NCI-H526 treated with DMSO at 0.1 percent for 48 hours (cell line): Measurements from ENCODE around the gene PARVG.

Experiments used
- DNase-seq: peaks from one replicate; lab custom pipeline; 2025; lab: John Stamatoyannopoulos, UW

The PARVG gene

DNA sequence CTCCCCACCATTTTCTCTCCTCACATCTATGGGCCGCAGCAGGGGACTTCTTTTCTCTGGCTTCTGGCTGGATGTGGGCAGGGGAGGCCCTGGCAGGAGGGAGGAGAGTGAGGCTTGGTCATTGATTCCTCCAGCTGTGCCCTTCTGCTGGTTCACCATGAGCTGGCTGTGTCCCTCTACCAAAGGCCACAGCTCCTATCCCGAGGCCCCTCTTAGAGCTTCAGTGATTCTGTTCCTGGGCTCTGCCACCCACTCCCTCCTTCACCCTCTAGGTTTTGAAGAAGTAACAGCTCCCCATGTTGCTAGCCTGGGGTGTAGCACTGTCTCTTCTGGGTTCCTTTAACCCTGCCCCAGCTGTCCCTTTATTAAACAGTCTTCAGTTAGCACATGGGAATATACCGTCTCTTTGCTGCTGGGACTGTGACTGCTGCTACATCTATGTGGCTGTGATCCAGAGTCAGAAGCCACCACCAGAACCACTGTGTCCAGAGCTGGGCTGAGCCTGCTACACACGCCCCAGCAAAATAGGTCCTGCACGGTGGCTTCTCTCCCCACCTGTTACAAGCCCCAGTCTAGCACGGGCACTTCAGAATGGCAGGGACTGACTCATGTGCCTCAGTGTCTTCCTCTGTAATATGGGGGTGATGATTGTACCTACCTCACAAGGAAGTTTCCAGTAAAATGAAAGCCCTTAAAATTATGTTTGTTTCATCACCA, 578 bp upstream of the PARVG start:
- DNase-seq: no peak

DNA sequence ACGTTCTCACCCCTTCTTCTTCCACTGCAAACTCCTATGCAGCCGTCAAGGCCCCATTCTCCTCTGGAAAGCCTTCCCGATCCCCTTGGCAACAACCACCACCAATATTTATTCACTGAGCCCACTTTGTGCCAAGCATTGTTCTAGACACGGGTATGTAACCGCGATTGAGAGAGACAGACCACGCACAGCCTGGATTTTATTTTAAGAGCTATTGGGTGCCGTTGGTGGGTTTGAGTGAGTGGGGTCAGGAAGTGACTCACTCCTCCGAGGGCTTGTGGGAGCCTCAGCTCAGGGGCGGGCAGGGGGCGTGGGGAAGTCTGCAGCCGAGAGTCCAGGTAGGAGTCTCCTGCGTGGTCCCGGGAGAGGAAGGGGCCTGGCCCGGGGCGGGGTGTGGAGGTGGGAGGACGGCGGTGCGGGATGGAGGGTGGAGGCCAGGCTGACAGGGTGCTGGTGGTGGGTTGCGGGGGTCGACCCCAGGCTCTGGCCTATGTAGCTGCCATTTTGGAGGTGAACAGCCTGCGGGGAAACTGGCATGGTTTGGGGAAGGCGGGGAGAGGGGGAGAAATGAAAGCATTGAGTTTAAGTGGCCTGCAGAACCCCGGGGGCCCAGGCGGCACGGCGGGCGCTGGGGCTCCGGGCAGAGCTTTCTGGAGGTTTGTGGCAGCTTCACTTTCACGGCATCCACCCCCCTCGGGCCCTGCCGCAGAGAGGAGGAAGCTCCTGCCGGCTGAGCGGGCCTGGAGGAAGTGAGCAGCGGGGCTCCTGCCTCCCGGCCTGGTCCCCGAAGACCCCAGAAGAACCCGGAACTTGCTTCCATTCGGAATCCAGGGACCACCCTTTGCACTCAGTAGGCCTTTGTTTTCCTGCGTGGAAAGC, 547 bp downstream of the PARVG start:
- no peak for DNase-seq

DNA sequence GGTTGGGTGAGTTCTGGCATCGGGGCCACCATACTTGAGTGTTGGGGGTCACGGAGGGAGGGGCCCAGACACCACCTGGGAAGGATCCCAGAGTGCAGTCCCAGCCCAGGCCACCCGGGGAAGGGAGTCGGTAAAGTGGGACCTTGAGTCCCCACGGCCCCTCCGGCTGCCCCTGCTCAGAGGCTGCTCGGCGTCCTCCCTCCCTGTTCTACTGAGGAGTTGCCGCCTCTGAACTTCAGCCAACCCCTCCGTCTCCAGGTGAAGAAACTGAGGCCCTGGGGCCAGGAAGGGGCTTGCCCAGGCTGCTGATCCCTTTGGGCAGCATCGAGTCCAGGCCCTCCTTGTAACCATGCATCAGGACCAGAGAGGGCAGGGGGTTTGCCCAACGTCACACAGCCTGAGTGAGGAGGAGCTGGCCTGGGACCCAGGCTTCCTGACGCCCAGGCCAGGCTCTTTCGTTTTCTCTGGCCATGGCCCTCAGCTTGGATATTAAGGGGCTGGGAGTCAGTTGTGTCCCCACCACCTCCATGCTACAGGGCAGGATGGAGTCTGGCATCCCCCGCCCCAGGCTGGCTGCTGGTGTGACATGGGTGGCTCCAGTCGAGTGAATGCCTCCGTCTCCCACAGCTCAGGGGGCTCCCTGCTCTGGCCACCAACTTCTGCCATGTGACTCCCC, 1.3 kb downstream of the PARVG start:
- no peak for DNase-seq

DNA sequence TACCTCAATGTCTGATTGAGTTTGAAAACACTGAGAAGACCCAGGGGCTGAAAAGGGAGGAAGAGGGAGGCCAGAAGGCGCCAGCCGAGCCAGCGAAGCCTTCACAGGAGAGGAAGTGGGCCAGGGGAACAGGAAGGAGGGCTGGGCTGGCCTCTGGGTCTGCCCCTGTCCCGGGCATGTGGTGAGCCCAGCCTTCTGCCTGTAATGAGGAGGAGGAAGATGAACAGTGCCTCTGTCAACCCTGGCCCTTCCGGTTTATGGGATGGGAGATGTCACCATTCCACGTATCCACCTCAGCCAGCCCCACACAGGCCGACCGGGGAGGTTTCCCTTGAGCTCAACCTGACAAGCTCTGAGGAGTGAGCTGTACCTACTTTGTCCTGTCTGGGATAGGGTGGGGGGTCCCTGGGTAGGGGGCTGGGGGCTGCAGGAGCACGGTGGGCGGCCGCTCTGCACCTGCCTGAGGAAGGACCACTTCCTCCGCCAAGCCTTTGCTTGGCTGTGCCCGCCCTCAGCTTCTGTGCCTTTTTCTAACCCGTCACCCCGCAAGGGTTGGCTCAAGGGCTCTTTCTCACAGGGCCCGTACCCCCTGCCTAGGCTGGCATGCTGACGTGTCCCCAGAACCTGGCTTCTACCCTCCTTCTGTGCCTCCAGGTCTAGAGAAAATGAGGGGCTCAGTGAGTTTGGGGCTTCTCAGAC, 2.0 kb downstream of the PARVG start:
- DNase-seq: no peak

DNA sequence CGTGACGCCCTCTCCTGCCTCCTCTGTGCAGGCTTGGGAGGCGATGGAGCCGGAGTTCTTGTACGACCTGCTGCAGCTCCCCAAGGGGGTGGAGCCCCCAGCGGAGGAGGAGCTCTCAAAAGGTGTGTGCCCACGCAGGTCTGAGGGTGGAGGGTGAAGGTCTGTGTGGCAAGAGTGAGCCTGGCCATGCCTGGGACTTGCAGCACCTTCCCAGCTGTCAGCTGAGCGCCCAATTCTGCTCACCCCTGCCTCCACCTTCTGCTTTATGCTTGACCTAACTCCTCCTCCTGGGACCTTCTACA, 2.5 kb downstream of the PARVG start:
- no peak for DNase-seq

DNA sequence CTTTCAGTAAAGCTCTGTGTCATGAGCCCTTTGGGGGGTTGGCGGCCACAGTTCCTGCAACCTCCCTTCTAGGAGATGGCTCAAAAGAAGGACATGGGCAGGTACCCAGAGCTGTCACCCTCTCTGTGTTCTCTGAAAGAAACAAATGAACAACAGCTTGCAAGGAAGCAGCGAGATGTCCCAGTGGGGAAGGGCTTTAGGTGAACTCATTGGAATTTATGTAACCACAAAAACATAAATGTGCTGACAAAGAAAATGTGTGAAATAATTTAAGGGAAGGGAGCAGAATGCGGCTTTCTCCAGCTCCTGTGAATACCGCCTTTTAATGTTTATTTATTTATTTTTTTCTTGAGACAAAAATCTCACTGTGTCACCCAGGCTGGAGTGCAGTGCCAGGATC, 3.3 kb downstream of the PARVG start:
- DNase-seq: no peak

DNA sequence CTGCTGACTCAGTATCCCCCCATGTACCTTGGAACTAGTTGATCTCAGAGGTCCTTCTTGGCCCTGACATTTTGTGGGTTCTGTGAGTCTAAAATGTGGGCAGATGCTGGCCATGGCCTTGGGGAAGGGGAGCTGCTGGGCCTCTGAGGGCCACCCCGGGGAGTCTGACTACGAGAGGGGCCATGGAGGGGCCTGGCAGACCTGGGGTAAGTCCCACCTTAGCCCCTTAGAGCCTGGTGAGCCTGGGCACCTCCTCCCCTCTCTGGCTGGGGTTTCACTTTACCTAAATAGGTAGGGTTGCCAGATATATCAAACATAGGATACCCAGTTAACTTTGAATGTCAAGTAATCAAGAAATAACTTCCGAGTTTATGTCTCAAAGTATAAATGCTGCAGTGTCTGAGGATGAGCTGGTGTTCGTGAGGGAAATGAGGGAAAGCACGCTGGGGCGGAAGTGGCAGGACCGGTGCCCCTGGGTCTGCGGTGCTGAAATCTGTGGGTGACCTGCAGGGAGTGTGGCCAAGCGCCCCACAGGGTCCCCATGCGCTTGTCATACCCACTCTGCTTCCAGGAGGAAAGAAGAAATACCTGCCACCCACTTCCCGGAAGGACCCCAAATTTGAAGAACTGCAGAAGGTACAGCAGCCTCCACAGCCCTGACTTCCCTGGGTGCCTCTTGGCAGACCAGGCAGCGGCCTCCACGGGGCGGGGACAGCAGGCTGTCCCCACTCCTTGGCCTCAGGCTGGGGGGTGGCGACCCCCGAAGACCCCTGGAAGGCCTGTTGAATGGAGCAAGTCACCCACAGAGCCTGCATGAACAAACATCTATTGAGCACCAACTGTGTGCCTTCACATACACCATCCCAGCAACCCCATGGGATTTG, 4.8 kb downstream of the PARVG start:
- no peak for DNase-seq

DNA sequence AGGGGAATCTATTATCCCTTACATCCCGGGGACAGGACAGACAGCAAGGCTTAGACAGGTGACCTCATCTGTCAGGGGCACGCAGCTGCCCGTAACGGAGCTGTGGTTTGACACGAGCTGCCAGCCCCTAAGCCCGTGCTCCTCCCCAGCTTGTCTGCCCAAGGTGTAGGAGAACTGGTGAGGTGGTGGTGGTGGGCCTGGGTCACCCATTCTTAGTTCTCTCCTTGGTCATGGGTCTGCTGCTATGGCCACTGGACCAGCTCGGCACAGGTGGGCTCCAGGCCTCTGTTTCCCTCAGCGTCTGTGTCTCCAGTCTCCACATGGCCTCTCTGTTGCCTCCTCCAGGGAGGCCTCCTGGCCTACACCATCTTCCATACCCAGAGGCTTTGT, 5.4 kb downstream of the PARVG start:
- no peak for DNase-seq

DNA sequence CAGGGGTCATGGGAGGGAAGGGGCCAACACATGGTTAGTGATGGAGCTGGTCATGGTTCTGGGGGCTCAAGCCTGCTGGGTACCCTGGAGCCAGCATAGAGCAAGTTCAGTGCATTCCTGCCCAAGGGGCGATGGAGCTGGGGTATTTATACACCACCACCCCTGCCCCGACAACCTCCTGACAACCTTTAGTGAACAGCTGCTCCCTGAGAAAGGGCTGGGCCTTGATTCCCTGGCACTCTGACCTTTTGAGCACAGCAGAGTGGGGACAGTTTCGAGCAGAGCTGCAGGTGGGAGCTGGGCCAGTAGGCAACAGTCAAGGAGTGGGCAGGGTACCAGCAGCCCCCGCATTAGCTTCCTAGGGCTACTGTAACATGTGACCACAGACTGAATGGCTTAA, 6.0 kb downstream of the PARVG start:
- DNase-seq: no peak

DNA sequence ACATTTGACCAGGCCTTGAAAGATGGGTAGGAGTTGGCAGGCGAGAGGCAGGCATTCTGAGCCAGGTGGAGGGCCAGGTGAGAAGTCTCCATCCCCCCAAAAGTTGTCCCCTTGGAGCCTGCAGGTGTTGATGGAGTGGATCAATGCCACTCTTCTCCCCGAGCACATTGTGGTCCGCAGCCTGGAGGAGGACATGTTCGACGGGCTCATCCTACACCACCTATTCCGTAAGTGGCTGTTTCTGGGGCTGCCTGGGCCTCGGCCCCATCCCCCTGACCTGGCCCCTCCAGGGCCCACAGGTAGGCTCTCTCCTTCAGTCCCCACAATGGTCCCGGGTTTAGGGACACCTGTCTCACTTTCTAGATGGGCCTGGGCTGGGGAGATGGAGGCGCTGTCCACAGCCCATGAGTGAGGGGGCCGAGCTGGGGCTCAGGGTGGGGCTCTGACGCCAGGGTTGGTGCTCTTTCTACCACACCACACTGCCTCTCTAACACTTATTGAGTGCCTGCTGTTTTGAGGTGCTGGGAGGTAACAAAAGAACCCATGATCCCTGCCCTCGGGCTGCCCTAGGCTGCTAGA, 7.0 kb downstream of the PARVG start:
- DNase-seq: no peak

DNA sequence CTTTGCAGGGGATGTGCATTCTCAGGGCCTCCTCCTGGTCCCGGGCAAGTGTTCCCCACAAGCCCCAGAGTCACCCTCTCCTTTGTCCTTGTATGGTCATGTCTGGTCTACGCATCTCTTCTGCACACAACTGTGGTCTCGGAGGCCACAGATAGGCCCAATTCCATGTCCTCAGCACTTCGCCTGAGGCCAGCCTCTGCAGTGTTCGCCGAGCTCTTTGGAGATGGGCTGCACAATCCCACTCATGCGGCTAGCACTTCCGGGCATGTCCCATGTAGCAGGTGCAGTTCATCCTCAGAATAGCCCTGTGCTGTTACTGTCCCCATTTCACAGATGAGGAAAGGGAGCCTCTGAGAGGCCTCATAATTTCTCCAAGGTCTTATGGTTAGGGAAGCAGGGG, 7.6 kb downstream of the PARVG start:
- DNase-seq: no peak

DNA sequence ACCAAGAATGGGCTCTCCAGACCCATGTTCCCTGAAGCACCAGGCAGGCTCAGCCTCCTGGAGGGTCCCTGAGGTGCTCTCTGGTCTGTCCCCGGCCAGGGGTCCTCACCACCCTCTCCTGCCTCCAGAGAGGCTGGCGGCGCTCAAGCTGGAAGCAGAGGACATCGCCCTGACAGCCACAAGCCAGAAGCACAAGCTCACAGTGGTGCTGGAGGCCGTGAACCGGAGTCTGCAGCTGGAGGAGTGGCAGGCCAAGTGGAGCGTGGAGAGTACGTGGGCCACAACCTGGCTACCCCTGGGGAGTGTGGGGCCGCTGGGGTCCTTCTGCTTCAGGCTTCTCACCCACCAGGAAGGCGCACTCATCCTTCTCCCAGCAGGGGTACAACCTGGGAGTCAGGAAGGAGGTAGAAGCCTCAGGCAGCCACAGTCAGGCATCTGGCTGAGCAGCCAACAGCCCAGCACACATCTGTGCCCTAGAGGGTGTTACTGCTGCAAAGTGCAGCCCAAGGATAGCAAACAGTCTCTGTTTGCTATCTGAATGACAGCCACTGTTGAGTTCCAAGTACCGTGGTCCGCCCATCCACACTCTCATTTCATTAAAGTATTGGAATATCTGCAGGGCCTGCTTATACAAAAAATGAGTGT, 8.4 kb downstream of the PARVG start:
- no peak for DNase-seq

DNA sequence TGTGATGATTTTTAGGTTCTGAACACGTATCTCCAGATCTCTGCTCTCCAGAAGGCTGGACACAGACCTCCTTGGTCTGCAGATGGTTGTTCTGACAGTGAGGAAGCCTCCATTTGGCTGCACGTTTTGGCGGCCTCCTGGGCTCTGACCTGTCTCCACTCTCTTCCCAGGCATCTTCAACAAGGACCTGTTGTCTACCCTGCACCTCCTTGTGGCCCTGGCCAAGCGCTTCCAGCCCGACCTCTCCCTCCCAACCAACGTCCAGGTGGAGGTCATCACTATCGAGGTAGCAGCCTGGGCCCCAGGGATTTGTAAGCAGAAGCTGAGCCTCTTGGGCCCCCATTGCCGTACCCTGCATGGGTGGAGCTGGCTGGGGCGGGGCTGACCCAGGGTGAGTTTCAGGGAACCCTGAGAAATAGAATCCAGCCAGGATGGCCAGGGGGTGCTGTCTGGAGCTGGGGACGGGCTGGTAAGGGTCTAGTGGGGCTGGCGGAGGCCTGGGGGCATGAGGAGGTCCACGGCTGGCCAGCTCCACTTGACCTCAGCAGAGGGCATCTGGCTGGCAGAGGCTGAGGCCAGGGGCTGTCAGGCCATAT, 9.8 kb downstream of the PARVG start:
- DNase-seq: no peak

DNA sequence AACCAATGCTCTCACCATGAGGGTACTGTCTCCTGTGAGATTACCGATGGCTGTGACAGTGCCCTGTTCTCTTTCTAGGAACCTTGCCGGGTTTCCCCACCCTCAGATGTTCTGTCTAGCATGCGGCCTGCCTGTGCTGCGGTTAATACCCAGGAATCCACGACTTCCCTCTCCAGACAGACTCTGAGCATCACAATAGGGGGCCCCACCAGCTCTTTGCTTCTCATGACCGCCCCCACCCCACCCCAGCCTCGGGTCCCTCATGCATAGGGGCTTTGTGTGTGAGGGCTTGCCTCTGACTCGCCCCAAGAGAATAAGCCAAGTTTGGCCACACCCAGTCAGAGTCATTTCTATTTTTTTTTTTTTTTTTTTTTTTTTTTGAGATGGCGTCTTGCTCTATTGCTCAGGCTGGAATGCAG, 10.3 kb downstream of the PARVG start:
- DNase-seq: no peak

DNA sequence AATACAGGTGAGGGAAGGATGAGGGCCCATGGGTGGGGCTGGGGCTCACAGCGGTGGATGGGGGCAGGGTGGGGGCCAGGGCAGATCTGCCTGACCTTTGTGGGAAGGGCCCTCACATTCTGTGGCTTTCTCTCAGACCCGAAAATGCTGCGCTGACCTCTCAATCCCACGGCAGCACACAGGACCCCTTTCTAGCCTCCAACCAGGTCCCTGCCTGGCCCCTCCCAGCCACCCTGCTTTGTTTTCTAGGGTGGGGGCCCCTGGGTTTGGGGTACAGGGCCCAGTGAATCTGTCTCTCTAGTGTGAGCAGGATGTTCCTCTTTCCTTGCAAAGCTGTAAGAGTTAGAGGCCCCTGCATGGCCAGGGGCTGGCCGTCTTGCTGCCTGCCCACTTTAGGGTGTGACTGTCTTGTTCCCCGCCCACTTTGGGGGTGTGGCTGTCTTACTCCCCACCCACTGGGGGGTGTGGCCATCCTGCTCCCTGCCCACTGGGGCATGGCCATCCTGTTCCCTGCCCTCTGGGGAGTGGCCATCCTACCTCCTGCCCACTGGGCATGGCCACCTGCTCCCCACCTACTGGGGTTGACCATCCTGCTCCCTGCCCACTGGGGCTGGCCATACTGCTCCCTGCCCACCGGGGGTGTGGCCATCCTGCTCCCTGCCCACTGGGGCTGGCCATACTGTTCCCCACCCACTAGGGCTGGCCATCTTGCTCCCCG, 11.5 kb downstream of the PARVG start:
- DNase-seq: no peak

DNA sequence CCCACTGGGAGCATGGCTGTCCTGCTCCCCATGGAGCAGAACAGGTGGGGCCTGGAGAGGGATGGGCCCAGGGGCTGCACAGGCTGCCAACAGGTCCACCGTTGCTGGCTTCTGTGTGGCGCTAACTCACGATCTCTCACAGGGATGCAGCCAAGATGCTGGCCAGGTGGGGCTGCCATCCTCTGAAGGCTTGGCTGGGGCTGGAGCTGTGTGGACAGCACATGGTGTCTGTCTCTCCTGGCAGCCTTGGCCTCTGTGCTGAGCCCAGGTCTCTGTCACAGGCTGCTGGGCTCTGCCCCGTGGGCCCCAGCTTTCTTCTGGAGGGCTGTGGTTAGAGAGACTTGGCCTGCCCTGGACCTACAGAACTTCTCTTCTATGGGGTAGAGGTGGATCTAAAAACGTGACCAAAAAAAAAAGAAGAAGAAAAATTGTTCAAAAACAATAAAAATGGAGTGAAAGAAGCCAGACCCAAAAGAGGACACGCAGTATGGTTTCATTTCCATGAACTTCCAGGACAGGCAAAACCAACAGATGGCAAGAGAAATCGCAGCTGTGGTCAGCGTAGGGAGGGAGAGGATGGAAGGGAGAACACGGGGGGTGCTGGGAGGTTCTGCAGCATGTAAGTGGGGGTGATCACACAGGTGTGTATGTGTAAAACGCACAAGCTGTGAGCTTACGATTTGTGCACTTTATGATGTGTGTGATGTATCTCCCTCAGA, 12.2 kb downstream of the PARVG start:
- no peak for DNase-seq

DNA sequence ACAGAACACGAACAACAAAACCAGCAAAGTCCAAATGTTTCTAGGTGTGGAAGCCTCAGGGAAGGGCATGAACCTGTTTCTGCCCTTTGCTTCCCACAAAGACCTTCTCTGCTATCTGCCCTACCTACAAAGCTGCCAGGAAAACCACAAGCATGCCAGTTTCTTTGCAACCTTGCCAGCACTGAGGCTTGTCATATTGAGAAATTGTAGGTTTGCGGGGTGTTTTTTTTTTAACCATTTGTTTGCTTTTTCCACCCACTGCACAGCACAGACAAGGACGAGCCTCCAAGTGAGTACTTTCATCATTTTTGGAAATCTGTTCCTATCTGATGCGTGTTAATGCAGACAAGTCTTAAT, 12.8 kb downstream of the PARVG start:
- DNase-seq: no peak

DNA sequence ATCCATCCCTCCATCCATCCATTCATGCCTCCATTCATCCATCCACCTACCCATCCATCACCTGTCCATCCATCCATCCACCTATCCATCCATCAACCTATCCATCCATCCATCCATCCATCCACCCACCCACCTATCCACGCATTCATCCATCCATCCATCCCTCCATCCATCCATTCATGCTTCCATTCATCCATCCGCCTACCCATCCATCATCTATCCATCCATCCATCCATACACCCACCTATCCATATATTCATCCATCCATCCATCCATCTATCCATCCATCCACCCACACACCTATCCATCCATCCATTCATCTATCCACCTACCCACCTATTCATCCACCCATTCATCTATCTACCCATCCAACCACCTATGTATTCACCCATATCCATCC, 13.8 kb downstream of the PARVG start:
- DNase-seq: no peak
